CD4-positive, alpha-beta T cell treated with Interferon gamma for 1 hour (primary cell): ENCODE data around the gene AUTS2.

Source experiments
- DNase-seq: peaks from one replicate; pipeline ENCODE4 v3.0.0-alpha.2; 2020

The AUTS2 gene

DNA sequence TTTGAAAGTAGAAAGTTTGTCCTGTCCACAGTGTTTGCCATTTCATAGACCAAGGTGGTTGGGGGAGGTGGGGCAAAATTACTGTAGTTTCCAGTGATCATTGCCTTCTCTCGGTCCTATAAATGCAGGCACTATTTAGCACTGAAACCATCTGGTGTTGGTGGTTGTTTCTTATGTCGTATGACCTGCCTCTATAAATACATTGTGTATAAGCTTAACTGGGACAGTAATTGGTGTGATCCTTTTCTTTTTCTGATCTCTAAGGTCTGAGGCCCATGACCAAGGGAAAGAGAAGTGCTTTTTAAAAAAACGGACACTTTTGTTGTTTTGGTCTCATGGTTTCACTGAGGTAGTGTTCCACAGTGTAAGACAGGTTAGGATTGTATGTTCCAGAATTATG is 63.1 kb downstream of the AUTS2 start:
- no peak for DNase-seq

DNA sequence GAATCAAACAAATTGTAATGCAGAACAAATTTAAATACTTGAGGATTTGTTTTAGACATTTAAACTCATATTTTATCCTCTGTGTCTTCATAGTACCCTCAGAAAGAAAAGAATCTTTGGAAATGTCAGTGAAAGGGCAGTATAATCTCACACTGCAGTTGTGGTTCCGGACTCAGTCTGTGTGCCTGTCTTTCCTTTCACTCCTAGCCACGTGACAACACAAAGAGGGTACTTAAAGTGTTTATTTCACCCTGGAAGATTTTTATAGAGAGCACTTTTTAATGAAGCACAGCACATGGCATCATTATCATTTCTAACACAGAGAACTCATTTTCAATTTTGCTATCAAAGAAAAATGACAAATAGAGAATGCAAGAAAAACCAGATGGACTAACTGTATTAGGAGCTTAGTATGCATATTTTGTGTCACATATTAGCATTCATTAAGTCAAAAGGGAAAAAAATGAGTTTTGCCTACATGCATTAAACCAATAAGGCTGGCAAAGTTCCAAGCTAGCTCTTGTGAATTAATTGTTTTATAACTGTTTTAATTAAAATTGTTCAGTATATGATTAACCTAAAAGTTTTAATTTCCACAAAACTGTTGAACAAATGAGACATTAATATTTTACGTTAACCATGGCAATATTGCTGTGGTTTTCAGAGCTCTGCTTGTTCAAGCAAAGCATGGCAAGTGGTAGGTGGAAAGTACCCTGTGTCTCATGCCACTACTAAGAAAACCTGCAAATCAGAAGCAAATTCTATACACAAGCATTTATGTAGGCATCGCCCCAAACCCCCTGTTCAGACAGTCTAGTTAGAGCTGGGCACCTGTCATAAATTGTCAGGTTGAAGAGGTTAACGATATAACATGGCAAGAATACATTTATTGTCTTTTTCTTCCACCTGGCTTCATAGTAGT is 65.9 kb downstream of the AUTS2 start:
- no peak for DNase-seq

DNA sequence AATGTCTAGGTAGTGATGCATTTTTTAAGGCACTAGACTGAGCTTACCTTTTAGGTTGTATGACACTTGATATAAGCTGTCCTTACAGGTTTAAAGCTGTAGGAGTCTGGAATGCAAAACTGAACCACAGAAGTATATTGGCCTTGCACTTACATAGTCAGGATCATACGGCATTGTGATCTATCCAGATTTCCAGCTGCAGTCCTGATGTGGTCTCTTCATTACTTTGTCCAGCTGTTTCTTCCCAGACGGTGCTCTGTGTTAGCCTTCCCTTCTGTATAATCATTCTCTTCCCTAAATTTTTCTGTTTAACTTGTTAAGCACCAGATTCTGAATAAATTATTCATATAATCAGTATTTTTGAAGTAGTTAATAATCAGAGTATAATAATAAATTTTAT is 67.1 kb downstream of the AUTS2 start:
- no peak for DNase-seq

DNA sequence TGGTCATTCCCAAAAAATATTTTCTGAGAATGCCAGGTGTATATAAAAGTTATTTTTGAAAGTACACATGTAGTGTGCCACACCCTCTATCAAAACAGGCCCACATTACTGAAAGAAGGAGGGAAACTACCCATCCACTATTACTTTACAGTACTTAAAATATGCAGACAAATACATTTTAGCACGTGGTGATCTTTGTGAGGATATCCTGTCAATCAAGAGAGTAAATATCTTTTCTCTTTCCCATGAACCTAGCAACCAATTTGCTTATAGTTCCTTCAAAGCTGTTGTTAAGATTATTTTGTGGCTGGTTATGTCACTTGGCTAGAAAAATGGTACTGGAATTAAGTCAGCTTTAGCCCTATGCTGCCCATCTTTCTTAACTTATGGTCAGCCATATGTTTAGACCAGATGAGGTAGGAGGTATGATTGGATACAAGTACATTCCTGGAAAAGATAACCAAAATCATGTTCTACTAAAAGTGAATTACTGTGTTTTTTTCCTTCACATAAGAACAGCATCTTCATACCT is 70.1 kb downstream of the AUTS2 start:
- no peak for DNase-seq

DNA sequence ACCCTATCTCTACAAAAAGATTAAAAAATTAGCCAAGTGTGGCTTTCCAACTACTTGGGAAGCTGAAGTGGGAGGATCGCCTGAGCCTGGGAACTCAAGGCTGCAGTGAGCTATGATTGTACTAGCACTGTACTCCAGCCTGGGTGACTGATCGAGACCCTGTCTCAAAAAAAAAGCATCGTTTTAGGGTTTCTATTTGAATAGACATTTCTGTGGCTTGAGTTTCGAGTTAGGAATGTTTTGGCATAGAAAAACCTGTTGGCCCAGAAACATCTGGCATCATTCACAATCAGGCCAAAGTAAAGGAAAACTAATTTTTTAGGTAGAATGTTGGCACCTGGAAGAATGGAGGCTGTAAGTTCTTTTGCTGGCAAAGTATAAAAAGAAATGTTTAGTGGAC is 72.4 kb downstream of the AUTS2 start:
- DNase-seq = no peak

DNA sequence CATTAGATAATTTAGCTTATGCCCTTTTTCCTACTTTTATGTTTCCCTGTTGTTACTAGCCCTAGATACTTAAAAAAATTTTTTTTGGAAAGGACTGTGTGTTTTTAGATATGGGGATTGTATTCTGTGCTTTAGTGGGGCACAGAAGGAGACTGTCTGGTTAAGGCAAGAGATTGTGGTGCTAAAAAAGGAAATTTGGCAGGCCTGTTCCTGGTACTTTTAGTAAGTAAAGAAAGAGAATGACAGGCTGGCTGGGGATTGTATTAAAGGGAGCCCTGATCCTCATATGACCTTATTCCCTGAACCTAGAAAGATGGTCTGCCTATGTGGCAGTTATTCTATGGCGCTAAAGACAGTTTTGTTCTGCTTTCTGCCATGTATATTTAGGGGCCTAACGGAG is 74.8 kb downstream of the AUTS2 start:
- DNase-seq = no peak

DNA sequence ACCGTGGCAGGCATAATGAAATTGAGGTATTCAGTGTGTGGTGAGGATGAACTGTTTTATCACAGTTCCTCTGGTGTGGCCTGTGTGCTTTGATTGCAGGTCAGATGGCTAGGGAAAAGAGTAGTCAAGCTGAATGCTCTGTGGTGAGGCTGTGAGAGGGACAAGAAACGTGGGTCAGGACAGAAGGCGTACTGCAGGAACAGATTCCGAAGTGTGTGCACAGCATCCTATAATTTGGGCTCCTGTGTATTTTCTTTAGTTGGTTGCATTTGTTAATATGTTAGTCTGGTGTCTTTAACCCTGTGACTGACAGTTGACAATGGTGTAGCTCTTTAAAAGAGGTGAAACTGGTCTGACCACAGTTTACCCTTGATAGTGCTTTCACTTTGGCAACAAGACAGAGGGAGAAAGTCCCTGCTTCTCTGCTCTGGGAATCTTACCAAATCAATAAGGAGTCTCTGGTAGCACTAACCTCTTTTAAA is 76.5 kb downstream of the AUTS2 start:
- DNase-seq = no peak

DNA sequence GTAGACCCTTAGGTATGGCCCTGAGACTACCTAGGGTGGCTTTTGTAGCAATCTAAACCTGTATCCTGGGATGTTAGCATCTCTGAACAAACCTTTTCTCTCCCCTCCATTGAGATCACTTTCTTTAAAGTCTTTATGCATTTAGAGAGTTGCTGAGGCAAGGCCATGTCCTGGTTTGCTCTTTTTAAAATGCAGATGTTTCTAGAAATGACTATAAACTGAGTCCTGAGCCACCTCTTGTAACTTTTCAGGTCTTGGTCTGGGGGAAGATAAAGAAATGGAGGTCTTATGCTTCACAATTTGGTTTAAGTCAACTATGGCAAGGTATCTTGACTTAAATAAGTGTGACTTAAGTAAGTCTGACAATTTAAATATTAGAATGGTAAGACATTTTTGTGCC is 78.0 kb downstream of the AUTS2 start:
- no peak for DNase-seq

DNA sequence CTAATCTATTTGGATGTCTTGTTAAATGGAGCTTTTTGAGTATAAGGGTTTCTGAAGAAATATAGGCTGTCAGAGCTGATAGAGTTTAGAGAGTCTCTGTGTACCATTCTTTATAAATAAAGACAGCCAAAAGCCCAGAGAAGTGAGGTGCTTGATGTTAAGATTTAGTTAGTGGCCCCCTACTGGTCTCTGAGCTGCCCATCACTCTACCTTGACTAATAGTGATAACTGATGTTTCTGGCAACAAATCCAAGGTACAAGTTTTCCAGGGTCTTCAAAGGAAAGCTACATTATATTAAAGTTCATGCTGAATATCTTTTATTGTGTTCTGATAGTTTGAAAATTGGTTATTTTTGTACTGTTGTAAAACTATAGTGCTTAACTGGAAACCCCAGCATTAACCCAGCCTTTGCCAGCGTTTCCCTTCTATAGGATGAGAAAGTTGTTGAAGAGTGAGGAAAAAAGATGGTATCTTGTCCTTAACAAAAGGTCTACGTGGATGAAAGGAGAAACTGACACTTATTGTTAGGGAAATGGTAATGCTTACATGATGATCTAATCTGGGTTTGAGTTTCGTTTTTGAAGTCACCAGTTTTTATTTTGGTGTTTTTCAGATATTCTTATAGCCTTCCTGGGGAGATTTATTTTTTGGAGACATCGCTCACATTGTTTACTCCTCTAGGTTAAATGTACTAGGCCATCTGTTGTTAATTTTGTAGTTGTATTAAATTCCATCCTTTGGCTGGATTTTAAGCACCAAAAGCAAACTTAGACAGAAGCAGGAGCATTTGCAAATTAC is 79.0 kb downstream of the AUTS2 start:
- no peak for DNase-seq

DNA sequence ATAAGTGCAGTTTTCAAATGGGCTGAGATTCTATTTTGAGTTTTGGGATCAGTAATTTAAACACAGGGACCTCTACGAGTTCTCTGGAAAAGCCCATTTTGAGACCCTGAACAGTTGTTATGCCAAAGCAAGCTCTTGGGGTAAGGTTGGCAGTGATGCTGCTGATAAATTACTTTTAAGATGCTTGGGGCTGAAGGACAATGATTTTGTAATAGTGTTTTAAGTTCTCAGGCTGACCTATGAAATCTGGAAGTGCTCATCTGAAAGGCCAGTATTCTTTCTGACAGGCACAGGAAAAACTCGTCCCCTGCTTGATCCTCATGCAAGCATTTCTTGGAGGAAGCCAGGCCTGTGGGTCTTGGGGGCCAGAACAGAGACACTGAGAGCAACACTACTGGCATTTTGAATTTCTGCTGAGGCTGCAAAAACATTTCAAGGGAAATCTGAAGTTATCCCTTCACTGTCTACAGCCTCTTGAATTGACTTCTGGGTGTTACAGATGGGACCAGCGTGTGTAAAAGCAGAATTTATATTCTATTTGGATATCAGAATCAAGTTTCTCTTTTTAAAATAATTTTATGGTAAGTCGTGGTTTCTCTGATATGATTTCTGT is 79.7 kb downstream of the AUTS2 start:
- no peak for DNase-seq

DNA sequence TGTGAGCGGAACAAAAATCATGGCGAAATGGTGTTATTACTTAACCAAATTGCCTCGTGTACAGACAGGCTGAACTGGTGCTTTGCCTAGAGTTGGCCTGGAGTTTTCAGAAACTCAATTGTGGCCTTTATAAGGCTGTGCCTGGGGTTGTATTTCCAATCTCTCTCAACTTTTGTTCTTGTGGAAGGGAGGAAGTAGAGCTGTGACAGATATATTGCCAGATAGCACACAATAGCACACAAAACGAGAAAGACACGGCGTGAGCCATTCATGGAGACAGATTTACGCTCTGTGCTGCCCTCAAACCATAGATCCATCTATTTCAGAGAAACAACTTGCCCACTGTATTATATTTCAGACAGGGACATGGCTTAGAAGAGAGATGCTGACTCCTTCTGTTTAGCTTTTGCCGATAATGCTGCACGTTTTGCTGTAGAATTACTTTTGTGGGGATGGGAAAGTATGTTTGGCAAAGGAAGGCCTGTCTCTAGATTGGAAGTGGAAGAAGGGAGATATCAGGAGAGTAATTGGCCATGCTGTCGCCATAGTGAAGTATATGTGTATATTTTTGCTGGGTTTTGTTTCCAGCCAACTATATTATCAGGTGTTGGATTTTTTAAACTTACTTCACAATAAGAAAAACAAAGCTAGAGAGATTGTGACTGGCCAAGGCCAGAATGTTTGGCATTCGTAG is 80.4 kb downstream of the AUTS2 start:
- no peak for DNase-seq

DNA sequence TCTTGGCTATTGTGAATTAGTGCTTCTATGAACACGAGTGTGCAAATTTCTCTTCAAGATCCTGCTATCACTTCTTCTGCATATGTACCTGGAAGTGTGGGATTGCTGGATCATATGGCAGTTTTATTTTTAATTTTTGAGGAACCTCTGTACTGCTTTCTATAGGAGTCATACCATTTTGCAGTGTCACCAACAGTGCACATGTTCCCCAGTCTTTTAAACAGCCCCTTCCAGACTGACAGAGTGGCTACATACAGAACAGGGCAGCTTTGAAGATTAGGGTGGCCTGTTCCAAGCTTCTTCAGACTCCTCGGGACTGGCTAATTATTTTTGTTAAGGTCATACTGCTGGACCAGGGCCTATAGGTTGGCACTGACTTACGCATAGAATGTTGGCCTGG is 82.9 kb downstream of the AUTS2 start:
- DNase-seq = no peak

DNA sequence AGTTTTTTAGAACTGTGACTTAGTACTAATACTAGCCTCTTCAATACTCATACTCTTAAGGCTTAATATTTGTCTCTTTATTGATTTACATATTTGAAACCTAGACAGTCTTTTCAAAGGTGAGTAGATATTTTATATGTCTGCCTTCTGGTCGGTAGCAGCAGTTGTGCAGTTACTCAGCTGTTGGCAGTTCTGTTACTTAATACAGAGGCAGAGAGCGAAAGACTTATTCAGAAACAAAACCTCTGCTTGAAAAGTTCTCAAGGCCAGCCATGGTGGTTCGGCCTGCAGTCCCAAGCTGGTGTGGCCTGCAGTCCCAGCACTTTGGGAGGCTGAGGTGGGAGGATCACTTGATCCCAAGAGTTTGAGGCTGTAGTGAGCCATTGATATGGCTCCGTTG is 84.2 kb downstream of the AUTS2 start:
- DNase-seq = no peak

DNA sequence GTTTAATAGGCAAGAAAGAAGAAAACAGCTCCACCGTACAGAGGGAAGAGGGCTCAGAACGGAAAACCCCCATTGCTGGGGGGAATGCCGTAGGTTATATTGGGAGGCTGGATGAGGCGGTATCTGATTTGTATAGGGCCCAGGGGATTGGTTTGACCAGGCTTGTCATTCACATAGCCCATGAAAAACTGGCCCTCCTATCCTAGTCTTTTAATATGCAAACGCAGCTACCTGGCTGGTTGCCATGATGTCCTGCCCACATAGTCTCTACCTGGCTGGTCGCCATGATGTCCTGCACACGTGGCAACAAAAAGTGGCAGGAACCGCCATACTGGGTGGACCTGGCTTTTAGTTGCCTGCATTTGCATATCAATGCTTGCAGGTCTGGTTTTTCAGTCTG is 84.7 kb downstream of the AUTS2 start:
- DNase-seq = no peak

DNA sequence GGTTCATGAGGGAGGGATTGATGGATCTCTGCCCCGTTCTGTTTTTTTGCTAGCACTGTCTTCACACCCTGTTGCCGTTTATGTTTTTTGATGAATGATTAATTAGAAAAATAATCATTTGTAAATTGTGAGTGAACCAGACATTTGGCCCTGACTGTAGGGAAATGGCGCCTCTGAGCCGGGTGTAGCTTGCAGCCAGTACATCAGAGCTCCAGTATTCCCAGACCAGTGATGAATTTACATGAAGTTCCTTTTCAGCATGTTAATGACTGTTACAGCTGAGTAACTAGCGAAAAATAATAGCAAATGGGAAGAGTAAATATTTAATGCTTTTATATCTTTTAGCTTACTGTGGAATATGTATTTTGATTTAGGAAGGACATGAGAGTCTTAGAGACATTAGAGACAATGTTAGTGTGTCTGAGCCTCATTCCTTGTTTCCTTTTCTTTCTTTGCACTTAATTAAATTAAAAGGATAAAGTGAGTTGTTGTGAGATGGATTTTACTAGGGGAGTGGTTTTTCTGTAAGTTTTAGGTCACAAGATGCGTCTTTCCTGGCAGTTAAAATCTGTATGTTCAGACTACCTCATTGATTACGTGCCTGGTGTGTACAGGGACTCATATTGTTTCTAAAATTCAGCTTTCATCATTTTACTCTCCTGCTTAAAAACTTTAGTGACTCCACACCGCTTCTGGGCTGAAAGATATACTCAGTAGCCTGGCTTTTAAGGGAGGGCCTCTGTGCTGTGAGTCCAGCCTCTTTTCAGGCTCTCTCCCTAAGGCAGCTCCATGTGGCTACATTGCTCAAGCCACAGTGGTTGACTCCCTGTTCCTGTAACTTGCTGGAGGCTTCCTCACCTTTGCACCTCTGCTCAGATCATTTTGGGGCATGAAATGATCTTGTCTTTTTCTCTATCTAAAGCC is 86.4 kb downstream of the AUTS2 start:
- DNase-seq = no peak

DNA sequence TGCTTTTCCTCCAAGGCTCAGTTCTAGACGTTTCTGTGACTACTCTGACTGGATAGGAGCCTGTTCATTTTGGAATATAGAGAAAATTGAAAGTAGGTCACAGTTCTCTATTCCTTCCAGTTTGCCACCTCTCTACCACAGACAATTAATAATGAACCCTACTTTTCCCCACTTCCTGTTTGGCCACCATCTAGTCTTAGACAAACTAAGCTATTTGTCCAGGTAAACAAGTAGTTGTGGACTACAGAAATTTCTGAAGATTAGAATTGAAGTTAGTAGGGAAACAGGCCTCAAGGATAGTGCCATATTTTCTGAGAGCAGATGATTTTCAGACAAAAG is 87.0 kb downstream of the AUTS2 start:
- DNase-seq = no peak

DNA sequence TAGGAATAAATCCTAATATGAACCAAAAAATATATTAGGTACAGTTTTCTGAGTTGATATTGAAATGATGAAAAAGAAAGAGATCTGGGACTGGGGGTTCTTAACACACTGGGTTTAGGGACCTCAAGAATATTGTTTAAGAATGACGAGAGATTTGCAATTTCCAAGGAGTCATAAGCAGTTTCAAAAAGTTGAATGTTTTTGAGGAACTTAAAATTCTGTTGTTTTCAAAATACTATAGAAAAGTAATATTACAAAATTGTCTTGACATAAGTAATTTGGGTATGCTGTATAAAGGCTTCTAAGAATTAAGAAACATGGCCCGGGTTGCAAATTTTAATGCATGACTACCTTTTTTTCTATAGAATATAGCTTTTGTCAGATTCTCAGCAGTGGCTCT is 88.1 kb downstream of the AUTS2 start:
- no peak for DNase-seq

DNA sequence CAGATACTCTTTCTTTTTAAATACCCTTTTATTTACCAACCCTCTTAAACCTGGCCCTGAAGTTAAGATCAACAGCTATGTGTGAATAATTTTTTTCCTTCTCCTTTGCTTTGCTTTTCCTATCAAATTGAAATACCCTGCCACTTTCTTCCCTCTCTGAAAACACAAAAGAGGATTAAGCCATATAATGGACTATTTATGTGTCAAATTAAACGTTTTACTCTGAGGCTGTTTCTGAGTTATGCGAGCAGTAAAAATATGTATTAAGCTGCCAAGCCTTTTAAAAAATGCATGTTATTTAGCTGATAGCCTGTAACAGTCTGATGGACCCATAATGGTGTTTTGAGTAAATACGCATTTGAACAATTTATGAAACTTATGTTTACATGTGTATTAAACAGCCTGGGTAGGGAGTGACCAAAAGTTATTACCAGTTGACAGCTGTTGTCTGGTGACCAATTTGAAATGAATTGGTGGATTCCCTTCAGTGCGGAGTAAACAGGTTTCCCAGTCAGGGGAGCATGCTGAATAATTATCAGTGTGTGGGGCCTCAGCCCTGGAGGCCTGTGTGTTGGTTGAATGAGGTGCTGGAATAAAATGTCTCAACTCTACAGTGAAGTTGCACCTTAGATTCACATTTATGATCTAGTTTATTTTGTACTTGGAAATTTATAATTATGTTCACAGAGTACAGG is 89.6 kb downstream of the AUTS2 start:
- DNase-seq = no peak

DNA sequence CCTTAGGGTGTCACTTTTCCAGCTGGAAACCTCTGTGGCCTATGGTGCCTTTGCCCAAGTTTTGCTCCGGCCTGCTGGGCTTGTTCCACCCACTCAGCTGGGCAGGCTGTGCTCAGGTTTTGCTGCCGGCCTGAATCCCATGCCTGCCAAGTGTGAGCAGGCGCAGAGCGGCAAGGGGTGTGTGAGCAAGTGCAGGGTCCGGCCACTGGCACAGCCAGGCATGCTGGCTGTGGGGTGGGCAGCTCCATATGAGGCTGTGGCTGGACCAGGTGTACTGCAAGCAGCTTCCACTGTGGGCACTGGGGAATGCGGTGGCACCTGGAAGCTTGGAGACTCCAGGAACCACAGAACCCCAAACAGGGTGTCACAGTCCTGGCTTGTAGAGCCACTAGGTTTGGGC is 92.1 kb downstream of the AUTS2 start:
- no peak for DNase-seq

DNA sequence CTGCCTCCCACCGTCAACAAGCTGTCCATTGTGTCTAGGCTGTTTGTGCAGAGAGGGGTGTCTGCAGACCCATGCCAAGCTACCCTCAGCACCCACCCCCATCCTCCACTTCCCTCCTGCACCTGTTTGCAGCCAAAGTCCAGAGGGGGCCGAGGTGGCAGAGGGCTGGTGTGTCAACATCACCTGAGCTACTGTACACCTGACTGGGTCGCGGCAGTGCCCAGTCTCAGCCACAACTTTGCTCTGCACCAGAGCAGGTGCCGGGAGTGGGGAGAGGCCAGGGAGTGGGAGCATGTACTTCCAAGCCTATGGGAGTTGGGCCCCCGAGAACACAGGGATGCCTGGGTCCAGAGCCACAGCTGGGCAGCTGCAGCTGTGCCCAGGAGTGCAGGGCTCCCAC is 93.1 kb downstream of the AUTS2 start:
- DNase-seq = no peak

DNA sequence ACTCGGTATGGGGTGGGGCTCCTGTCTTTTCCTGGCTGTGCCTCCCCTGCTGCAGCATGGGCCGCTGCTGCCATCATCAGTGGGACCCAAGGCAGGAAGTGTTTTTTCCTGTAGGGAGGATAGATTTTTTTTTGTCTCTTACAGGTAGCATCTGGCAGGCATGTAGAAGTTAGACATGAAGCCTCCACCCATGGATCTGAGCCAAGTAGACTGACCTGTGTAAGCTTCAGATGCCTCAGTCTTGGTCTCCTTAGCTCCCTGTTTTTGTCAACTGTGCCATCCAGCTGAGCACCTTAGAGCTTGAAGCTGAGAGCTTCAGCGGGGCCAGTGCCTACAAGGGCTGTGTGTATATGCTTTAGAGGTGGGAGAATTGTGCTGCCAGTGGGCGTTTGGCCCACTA is 93.5 kb downstream of the AUTS2 start:
- no peak for DNase-seq
